Left renal cortex interstitium (tissue), 4 donors: ENCODE data around the gene CCL1. TPM values are rescaled to one million over a fixed set of nuclear protein-coding genes. Genes with fewer than 3 reads are reported as not detected.

ENCODE experiments used
- DNase-seq, 4 donors: peaks; one replicate each; pipeline ENCODE4 v3.0.0-alpha.2; 2013; ENCODE audit warnings: low read depth in 4 of 4, low spot score in 2 of 4, missing footprints in 1 of 4
- polyA plus RNA-seq, 4 donors: library from polyadenylated mRNA; unstranded; fragments of 120-200 nt; gene quantifications; one replicate each; pipeline ENCODE4 v1.2.1, GENCODE V29; 2013; ENCODE audit not compliant: insufficient read length in 4 of 4

Gene CCL1, protein sequence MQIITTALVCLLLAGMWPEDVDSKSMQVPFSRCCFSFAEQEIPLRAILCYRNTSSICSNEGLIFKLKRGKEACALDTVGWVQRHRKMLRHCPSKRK
- not detected for polyA plus RNA-seq

DNA sequence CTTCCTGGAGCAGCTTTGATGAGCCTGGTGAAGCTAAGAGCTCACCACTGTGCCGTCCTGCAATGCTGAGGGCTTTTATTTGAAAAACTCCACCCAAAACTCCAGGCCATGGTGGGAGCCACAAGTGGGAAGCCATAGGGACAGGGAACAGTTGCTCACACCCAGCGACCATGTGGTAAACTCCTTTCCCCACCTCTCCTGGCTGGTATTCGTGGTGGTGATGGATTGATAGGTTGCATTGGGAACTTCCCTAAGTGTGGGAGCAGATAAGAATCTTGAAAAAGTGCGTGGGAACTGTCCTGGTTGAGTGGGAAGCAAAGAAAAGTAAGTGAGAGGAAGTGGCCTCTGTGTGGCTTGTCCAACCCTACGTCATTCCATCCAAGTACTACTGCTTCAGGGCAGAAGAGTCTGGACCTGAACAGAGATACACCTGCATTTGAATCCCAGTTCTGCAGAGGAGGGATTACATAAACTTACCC is at the start of gene CCL1:
Gene CCL1 (minus strand): TSS at position 51 of the 479 bp plus-strand sequence. CDS start 72 bp downstream, outside the sequence.
- no peak for DNase-seq

DNA sequence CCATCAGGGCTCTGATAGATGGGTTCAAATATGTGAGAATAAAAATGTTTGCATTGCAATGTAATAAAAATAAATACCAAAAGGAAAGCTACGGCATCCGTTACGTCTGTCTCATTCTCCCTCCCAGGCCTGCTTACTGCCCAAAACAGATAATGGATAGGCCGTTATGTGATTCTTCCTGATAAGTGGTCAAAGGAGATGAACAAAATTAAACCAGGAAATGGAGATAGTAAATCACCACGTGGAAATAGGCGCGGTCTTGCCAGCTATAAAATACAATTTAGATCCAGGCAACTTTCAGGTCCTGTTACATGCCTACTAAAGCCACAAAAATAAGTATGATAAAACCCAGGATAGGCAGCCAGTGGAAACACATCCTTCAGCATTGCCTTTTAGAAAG is 49.5 kb upstream of the CCL1 start:
- DNase-seq = no peak

DNA sequence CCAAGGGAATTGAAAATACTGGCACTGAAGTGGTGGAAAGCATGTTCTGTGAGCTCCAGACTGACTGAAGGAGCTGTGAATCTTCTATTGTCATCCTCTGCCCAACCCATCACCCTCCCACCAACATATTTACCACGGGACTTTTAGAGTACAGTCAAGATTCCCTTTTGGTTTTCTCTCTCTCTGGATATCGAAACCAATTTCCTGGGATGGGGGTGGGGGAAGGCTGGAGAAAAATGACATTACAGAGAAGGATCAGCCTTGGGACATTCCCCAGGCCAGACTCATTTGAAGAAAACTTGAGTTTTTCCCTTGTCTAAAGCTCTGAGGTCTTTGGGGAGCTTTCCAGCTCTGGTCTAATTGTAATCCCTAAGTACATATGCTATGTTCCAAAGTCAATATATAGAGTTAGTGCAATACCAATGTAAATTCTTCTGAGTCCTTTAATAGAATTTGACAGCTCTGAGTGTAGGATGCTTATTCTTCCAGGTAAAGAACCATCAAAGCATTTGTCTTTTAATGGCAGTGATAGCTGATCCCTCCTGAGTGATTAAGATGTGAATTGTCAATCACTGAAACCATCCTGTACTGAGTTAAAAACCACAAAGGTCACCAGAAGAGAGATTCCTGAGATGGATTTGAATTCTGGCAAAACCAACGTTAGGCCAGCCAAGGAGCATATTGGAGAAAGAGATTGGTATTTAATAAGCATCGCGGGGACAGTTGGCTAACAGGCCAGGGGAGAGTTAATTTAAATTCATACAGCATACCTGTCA is 48.8 kb upstream of the CCL1 start:
- no peak for DNase-seq

DNA sequence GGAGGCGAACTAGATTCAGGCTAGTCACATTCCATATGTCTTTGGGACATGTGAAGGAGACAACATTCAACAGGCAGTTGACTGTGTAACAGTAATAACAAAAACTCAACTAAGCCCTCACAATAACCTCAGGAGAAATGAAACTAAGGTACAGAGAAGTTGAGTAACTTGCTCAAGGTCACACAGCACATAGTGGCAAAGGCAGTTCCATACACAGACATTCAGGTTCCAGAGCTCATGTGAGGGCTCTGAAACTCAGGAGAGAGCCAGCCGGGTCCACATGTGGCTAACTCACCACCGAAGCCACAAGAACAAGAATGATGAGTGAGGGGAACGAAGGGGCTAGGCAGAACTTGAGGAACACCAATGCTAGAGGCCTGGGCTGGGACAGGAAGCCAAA is 46.3 kb upstream of the CCL1 start:
- DNase-seq = no peak

DNA sequence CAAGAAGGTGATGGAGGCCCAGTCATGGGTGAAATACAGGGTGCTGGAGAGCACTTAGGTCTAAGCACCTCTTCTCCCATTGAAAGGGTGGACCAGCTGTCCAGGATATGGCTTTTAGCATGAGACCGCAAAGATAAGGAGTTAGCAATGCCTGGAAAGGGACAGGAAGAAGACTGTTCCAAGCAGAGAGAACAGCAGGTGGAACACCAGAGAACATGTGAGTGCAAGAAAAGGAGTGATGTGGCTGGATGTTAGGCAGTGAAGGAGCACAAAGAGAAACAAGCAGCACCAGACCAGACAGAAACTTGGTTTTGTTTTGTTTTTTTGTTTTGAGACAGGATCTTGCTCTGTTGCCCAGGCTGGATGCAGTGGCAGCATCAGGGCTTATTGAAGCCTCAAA is 45.4 kb upstream of the CCL1 start:
- no peak for DNase-seq

DNA sequence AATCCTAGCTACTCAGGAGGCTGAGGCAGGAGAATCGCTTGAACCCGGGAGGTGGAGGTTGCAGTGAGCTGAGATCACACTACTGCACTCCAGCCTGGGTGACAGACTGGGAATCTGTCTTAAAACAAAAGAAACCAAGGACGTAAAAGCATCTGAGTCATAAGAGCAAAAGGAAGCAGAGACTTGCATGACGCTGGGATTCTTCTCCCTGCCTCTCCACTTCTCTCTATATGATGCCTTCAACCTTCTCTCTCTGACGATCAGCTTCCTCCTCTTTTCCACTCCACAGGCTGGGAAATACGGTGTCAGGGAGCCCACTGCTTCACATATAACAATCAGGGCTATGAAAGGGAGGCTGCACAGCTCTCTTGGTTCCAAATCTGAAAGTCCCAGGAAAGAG is 43.2 kb upstream of the CCL1 start:
- no peak for DNase-seq

DNA sequence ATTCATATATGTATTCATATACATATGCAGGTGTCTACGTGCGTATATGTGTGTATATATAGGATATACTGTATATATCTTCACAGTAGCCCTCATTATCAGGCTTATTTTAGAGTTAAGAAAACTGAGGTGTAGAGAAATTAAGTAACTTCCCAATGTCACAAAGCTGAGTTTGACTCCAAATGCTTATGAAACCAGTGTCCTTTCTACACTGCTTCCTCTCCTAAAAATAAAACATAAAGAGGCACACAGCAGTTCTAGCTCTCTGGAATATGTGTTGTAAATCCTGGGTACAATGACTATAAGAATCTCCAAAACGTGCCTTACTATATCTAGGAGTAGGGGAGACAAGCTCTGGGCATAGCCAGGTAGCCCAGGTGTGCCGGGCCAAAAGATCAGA is 40.0 kb upstream of the CCL1 start:
- DNase-seq = no peak

DNA sequence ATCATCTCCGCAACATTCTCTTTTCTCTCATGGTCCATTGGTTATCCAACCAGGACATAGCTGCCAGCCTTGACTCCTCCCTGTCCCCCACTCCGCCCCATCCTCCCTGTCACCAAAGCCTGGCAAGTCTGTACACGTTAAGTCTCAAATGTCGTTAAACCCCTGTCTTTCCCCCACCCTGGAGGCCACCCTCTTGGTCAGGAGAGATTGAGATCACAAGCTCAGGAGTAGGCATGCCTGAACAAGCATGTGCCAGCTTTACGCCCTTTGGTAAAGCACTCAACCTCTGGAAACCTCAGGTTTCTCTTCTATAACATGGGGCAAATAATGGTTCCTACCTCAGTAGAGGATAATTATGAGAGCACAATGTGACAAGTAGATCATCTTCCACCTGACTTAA is 38.1 kb upstream of the CCL1 start:
- no peak for DNase-seq

DNA sequence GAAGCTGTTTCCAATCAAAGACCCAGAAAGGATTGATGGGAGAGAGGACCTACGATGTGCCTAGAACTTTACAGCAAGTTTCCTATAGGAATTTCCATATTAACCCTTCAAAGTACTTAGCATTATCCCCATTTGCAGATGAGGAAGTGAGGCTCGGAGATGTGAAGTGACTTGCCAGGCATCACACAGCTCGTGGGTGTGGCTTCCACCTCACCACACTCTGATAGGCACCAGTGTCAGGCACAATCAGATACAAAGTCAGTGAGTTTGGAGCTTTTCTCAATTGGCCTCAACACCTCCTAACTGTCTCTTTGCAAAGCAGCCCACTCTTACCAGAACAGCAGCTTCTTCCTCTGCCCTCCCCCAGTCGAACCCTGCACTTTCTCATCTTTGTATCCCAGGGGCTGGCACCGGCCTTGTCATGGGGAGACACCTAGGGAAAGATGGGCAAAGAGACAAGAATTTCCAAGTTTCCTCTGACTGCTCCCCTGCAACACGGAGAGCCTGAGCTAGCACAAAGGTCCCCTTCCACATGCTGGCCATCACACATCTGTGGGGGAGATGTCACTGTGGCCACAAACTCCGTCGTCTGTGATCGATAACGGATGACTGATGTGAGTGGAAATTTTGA is 37.4 kb upstream of the CCL1 start:
- DNase-seq = no peak

DNA sequence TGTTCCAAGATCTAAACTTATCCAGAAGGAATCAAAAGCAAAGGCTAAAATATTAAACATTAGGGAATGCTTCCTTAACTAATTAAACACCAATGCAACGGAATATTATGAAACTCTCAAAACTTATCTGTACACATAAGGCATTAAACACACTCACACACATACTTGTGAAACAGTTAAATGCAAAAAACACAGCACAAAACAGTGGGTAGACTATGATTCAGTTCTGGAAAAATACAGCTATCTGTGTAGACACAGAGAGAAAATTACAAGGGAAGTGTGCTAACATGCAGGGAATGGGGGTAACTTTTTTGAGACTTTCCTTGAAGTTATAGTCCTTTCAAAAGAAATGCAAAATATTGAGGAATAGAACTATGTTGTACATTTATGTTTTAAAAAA is 36.7 kb upstream of the CCL1 start:
- no peak for DNase-seq

DNA sequence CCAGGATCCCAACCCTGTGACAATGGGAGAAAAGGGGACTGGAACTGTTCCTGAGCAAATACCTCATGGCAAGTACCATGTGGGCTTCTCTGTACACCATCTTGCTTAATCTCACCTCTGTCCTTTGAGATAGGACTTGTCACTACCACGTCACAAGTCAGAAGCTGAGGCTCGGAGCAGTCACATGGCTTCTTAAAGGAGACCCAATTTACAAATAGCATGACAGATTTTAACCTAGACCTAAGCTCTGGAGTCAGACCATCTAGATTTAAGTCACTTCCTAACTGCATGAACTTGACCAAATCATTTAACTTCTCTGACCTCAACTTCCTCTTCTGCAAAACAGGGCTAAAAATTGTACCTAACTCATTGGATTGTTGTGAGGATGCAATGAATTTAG is 36.0 kb upstream of the CCL1 start:
- no peak for DNase-seq

DNA sequence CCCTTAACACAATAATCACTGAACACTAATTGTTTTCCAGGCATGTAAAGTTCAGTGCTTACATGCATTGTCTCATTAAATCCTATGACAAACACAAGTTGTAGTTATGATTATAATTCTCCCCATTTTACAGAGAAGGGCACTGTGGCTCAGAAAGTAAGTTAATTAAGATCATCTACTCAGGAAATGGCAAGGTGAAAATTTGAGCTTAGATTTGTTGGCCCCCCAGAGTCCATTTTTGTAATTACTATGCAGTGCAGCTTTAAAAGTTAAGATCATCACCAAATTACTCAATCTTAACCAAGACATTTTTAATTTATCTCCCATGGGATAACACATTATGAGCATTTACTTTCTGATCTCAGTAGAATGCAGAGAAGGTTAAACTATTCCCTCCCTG is 34.2 kb upstream of the CCL1 start:
- DNase-seq = no peak

DNA sequence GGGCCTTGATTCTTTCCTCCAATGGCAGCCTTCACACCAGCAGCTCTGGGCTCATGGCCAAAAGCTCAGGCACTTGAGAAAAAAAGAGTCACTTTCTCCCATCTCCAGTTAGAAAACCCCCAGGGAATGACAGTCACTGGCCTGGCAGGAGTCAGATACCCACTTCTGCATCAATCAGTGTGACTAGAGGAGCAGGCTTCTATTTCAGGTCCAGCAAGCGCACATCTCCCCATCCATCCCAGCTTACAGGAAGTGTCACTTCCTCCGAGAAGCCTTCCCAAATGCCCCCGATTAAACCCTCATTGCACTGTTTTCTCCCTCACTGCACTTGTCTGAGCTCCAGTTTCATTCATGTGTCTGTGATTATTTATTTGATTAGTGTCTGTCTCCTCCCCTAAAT is 30.4 kb upstream of the CCL1 start:
- DNase-seq = no peak

DNA sequence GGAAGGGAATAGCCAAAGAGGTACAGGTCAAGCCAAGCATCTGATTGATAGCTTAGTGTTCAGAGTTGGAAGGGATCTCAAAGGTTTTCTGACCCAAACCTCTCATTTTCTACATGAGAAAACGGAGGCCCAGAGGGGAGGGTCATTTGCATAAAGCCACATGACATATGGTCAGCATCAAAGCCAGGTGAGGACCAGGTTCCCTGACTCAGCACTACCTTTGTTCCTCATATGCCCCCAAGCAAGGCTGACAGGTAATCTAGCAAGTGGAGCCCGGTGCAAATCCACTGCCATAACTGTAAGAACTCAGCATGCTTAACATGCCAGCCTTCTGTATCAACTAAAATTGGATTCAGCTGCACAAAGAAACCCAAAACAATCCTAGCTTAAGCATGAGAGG is 28.2 kb upstream of the CCL1 start:
- no peak for DNase-seq

DNA sequence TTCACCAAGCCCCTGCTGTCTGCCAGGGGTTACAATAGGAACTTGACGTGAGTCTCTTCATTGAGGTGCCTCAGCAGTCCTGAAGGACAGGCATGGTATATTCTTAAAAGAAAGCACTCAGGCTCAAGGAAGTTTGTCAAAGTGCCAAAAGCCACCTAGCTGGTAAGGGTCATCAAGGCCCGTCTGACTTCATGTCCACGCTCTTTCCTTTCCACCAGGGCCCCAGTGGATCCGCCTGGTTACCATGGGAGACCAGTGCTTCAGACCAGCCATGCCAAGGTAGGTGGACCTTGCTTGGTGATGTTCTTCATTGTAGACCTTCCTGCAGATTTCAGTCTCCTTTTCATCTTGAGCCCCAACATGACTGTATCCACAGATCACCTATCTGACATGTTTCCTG is 27.6 kb upstream of the CCL1 start:
- DNase-seq = no peak

DNA sequence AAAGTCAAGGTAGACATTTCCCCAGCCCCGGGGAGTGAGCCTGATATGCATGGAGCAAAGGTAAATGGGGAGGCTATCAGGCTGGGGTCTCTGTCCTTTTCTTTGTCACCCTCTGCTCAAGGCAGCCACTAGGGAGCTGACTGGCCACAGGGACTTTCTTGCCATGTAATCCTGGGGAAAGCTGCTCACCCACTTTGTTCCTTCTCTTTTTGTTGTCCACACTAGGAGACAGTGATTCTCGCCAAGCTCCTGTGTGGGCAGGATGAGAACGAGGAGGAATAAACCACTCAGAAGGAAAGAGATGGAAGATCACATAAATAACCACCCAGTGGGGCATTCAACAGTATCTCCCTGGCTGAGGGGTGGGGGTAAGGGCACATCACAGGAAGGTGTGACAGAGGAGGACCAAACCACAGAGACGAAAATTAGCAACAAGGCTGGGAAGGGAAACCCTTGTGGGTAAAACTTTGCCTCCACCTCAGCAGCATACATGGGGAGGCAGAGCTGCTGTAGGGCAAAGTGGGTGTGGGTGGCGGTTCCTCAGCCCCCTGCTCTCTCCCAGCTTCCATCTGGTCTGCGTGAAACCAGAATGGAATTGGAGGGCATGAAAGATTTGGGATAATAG is 26.2 kb upstream of the CCL1 start:
- DNase-seq = no peak

DNA sequence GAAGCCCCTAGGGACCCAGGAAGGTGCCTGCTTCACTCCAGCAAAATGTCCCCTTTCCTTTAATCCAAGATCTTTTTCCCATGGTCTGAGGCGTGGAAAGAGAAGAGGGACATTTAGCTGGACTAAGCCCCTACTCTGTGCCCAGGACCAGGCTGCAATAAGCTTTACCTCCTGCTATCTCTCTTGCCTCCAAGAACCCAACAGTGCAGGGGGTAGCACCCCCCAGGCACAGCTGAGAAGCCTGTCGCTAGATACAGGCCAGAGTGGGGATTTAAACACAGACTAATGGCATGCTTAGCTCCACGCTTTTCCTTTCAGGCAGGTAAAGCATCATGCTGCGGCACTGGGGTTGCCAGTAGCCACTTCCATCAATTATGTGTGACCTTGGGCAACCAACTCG is 24.5 kb upstream of the CCL1 start:
- no peak for DNase-seq

DNA sequence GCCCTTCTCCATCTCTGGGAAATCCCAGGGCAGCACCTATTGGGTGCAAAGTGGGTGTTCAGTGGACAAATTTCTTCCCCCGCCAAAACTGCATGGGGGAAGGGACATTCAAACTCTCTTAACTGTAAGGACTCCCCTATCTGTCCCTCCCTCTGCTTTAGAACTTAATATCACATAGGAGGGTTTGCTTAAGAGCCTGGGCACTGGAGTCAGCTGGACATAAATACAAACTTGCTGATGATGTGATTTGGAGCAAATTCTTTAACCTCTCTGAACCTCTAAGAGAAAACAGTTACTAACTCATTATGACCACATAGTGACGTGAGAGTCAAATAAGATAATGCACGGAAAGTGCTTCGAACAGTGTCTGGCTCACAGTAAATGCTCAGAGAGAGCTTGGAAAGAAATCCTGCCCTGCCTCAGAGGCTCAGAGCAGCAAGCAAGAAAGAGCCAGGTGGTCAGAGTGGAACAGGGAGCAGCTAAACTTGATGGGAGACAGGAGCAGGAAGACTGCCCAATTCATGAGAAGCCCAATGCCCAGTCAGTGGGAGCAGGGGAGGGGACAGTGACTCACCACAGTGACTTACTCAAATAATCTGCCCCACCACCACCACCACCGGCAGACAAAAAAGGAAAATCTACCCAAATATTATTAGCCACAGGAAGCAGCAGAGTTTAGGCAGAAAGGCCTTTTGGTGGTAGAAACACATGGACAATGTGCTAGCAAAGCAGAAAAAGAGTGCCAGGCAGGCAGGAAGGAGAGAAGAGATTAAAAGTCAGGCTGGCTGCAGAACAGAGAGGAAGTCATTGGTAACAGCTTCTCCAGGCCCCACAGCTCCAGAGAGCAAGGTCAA is 23.9 kb upstream of the CCL1 start:
- DNase-seq = no peak

DNA sequence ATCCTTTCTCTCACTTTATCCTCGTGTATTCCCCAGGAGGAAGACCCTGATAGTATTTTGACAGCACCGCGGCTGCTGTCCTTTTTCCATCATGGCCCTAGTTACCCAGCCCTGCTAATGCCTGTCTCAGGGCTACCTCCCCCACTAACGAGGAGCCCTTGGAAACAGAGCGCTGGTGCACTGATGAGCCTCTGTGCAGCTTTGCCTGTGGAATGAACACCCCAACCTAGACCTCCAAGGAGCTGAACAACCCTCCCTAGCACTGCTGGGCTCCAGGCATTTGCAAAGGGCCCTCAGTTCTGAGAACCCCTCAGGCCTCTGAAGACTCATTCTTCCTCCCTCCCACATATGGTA is 23.3 kb upstream of the CCL1 start:
- DNase-seq = no peak

DNA sequence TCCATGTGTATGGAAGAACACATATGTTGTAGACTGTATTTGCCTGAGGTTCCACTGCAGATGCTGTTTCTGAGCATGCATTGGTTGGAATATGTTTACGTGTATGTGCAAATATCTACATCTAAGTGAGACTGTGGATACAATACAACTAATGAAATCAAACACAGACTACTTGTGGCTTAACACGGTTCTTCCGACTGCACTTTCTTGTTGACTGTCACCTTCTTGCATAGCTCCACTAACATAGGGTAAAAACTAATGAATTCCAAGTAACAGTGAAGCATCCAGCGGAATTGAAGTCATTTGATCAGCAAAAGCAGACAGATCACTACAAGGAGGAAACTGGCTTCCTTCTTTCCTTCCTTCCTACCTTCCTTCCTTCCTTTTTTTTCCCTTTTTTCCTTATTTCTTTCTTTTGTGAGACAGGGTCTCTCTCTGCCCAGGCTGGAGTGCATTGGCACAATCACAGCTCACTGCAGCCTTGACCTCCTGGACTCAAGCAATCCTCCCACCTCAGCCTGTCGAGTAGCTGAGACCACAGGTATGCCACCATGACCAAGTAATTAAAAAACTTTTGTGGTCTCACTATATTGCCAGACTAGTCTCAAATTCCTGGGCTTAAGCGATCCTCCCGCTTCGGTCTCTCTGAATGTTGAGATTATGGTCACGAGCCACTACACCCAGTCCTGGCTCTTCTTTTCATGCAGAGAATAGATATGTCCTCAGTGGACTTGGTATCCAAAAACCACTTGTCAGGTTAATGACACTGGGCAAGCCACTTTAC is 22.0 kb upstream of the CCL1 start:
- DNase-seq = no peak
